GM19395 (cell line): ENCODE data around the gene FSTL4.
"Not testable (repeated sequence)": the region's sequence is repeated elsewhere in the genome, so short reads cannot be mapped to it uniquely, and the experiment has no call there.

Experiments
- ATAC-seq: cut with Tn5 transposase; IDR thresholded peaks from one replicate; pipeline ENCODE4 v1.9.1; 2021; ENCODE audit warnings: mild to moderate bottlenecking, moderate library complexity; ENCODE audit not compliant: unreplicated experiment

Gene FSTL4

GRCh38 chr5:133409210-133409674 lies 203.1 kb downstream of the FSTL4 start:
- ATAC-seq, result no peak

- ATAC-seq, result no peak
Measured at GRCh38 chr5:133408322-133408721, 204.0 kb downstream of the FSTL4 start.

DNA sequence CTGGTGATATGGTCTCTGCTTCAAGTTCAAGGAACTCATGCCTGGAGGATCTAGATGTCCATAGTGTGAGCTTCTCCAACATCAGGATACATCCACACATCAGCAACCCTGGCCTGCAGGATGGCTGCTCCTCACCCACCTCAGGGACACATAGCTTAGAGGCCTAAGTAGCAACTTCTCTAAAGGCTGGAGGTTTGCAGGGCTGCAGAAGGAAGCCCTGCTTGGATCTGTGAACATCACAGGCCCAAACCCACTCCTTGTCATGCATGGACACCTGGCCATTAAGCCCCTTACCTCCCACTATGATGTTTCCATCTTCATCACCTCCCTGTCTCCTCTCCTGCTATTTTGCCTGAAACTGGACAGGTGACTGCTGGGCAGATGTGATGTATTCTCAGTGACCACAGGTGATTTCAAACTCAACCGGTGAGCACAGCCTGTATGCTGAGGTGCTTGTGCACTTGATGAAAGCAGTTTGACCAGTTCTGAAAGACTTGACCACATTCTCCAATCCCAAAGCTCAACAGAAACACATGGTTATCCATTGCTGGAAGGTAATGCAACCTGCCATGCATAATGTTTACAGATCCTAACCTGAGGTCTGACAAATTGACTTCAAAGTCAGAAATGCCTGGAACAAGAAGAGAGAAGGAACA lies 205.2 kb downstream of the FSTL4 start:
- no peak for ATAC-seq

DNA sequence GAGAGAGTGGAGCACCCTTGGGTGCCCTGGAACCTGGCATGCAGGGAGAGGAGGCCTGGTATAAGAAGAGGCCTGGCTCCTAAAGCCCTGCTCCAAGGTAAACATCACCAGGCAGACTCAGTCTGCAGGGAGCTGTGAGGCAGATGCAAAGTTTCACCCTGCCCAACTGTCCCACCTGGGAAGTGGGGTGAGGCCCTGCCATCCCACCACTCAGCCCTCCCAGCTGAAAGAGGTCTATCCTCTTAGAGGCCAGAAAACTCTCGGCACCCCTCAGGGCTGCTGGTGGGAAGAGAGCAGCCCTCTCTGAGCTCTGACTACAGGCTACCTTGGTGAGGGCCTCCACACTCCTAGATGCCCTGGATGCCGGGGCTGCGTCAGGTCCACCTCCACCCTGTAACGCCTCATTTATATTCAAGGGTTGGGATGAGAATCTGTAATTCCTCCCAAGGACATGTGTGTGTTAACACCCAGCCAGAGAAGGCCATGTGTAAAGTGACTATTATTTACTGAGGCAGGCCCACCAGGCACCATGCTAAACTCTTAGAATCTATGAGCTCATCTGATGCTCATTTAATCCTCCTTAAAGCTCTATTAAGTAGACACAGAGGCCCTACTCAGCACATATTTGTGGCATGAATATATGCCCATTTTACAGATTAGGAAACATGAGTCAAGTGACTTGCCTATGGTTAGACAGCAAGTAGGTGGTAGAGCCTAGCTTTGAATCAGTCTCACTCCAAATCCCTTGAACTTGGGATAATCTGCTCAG lies 205.9 kb downstream of the FSTL4 start:
- no peak for ATAC-seq

DNA sequence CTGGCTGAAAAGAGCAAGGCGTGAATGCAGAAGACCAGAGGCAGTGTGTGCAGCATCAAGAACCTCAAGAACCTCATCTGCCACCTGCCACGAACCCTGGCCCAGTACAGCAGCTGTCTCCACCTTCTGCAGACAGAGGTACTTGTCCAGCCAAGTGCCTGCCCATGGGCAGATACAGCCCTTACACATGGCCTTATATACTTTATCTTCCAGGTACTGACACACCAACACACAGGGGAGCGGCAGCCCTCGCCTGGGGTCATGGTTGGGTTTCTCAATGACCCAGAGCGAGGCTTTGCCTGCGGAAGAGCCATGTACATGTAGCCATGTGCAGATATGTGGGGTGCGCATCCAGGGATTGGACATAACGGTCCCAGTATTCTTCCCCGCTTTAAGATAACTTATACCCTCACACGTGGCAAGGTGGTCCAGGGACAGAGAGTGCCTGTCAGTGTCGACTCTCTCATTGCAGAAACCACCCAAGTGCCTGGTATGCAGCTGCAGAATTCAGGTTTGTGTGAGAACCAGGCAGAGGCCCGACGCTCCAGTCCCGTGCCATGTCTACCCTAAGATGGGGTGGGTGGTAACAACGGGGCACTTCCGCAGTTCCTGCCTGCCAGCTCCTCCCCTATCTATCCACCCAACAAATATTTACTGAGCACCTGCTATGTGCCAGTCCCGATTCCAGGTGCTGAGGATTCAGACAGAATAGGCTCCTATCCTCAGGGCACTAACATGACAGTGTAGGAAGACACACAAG lies 206.9 kb downstream of the FSTL4 start:
- ATAC-seq, result no peak

- no peak for ATAC-seq
Measured at GRCh38 chr5:133404724-133405123, 207.6 kb downstream of the FSTL4 start.

GRCh38 chr5:133403741-133404364 lies 208.5 kb downstream of the FSTL4 start:
- ATAC-seq, result no peak

GRCh38 chr5:133402775-133403174 lies 209.6 kb downstream of the FSTL4 start:
- no peak for ATAC-seq

DNA sequence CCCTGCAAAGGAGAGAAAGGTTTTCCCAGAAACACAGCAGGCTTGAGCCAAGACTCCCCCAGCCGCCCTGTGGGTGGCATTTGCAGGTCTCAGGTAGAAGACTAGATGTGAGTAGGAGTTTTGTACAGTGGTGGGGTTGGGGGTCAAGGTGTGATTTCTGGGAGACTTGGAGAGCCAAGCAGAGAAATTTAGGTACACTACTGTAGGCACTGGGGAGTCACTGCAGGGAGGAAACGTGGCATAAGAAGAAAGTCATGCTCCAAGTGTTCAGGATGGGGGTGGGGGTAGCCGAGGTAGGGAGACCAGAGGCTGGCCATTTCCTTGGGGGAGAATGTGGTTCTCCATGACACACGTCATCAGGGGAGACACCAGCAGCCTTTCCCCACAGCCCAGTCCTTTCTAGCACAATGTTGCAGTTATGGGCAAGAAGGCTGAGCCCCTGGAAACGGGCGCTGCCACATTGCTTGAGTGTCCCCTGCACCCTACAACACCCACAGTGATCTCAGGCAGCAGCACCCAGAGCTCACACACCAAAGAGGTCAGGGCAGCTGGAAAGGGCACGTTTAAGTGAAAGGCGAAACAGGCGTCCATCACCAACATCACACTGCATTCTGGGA lies 210.5 kb downstream of the FSTL4 start:
- ATAC-seq, result no peak

- ATAC-seq, result no peak
Measured at GRCh38 chr5:133400831-133401351, 211.4 kb downstream of the FSTL4 start.

GRCh38 chr5:133400120-133400519 lies 212.2 kb downstream of the FSTL4 start:
- no peak for ATAC-seq

DNA sequence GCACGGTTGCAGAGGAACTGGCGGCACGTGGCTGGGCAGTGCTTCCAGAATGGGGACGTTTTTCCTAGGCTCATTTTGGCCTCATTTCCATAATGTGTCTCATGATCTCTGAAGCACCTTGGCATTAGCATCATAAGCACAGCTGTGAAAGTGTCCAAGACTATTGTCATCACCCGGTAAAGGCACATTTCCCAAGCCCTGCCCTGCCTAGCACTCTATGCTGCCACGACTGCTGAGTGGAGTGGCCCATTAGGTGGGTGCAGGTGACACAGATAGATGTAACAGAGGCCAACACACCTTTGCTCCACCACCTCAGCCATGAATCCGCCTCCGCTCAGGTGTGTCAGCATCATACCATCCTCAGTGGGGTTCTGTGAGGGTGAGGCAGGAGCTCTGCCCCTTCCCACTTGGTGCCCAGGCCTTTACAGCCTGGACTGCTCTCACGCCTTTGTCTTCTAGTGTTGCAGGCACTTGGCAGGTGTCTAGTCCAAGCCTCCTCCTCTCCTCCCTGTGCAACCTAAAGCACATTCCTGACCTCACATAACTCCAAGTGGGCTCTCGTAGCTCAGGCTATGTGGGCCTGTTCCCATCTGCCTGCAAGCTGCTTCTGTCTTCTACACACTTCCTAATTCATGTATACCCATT lies 213.0 kb downstream of the FSTL4 start:
- ATAC-seq, result no peak

DNA sequence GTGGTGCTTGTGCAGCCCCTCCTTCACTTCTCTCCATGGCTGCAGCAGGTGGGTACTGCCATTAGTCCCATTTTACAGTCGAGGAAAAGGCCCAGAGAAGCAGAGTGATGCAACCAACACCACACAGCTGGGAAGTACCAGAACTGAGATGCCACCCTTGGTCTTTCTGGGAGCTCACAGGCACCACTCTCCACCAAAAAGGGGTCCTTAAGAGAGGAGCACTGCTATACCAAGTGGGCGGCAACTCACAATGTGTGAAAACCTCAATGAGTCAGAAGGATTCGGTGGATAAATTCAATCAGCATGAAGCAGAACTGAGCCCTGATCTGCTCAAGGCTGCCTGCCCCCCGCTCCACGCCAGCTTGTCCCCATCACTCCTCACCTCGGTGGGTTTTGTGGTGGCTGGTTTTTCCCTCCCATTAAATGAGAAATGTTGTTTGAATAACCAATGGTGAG lies 213.7 kb downstream of the FSTL4 start:
- ATAC-seq, result no peak

DNA sequence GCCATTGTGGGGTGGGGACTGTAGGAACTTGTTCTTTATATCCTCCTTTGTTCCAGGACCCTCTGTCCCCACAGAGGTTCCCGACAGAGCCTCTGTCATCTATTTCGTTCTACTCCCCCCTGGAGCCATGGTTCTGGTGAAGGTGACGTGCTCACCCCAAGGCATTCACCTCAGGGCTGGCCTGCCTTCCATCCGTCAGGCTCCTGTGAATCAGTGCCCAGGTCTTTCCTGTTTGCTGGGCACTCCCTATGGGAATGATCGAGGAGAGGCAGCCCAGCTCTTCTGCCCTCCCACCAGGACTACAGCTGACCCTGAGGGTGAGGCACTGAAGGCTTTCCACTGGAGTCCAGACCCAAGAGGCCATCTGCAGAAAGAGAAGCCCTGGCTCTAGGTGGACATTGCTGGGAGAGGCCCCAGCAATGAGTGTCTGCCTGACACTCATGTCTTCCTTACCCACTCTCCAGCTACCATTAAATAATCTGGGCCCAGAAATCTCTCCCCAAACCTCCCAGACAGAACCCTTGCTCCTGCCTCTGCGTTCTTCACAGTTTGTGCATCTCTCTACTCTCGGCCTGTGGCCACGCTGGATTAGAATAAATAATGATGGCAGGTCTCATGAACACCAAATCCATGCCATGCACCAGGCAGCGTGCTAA lies 214.2 kb downstream of the FSTL4 start:
- ATAC-seq, result no peak

GRCh38 chr5:133397348-133397747 lies 215.0 kb downstream of the FSTL4 start:
- no peak for ATAC-seq

DNA sequence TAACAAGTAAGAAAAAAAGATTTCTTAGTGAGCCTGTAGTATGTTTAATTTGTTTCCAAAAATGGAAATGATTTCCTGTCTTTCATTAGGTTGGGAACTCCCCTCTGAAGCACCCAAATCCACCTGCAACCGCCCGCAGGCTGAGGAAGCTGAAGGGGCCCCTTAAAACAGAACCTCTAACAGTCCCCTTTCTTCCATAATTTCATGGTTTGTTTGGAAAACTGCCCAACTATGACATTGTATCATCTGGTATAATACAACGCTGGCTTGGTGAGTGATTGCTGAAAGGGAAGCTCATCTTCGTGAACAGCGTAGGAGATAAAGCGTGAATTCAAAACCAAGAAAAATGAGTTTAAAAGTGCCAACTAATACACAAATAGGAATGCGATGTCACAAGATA lies 215.5 kb downstream of the FSTL4 start:
- no peak for ATAC-seq

GRCh38 chr5:133396187-133396741 lies 216.1 kb downstream of the FSTL4 start:
- ATAC-seq, result no peak

- ATAC-seq, result not testable (repeated sequence)
Measured at GRCh38 chr5:133395207-133395606, 217.1 kb downstream of the FSTL4 start.

DNA sequence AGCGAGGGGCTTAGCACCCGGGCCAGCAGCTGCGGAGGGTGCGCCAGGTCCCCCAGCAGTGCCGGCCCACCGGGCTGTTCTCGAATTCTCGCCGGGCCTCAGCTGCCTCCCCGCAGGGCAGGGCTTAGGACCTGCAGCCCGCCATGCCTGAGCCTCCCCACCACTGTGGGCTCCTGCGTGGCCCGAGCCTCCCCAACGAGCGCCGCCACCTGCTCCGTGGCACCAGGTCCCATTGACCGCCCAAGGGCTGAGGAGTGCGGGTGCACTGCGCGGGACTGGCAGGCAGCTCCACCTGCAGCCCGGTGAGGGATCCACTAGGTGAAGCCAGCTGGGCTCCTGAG lies 217.9 kb downstream of the FSTL4 start:
- not testable (repeated sequence) for ATAC-seq
